ENCODE measurements around the gene SPTB.

The SPTB gene

GRCh38 chr14:64723691-64724577 lies 155.8 kb downstream of the SPTB start:
- no peak for DNase-seq

- DNase-seq: no peak
Observed at GRCh38 chr14:64722842-64723447, 156.8 kb downstream of the SPTB start.

GRCh38 chr14:64721899-64722298 lies 157.8 kb downstream of the SPTB start:
- no peak for DNase-seq

GRCh38 chr14:64721391-64721791 lies 158.3 kb downstream of the SPTB start:
- DNase-seq: no peak

- no peak for DNase-seq
Observed at GRCh38 chr14:64720131-64720576, 159.6 kb downstream of the SPTB start.

GRCh38 chr14:64719601-64720000 lies 160.1 kb downstream of the SPTB start:
- no peak for DNase-seq

GRCh38 chr14:64718762-64719161 lies 160.9 kb downstream of the SPTB start:
- no peak for DNase-seq

GRCh38 chr14:64717870-64718269 lies 161.8 kb downstream of the SPTB start:
- no peak for DNase-seq

- DNase-seq: no peak
Observed at GRCh38 chr14:64715628-64716412, 163.9 kb downstream of the SPTB start.

GRCh38 chr14:64715146-64715627 lies 164.5 kb downstream of the SPTB start:
- no peak for DNase-seq

- no peak for DNase-seq
Observed at GRCh38 chr14:64714432-64715025, 165.2 kb downstream of the SPTB start.

GRCh38 chr14:64713677-64714076 lies 166.0 kb downstream of the SPTB start:
- DNase-seq: no peak

- no peak for DNase-seq
Observed at GRCh38 chr14:64711039-64711438, 168.7 kb downstream of the SPTB start.

GRCh38 chr14:64709126-64709525 lies 170.6 kb downstream of the SPTB start:
- DNase-seq: no peak

- DNase-seq: no peak
Observed at GRCh38 chr14:64708148-64709004, 171.3 kb downstream of the SPTB start.

GRCh38 chr14:64707661-64708060 lies 172.0 kb downstream of the SPTB start:
- no peak for DNase-seq

- DNase-seq: no peak
Observed at GRCh38 chr14:64706593-64707193, 173.0 kb downstream of the SPTB start.

GRCh38 chr14:64706119-64706592 lies 173.6 kb downstream of the SPTB start:
- no peak for DNase-seq

GRCh38 chr14:64705381-64706118 lies 174.2 kb downstream of the SPTB start:
- DNase-seq: no peak

- DNase-seq: no peak
Observed at GRCh38 chr14:64704743-64705380, 174.8 kb downstream of the SPTB start.

Measured in activated CD8-positive, alpha-beta memory T cell treated with anti-CD3 and anti-CD28 coated beads, Interleukin-2, amount 50 U/mL, for 48 hours (primary cell).